DMS53 treated with DMSO at 0.1 percent for 48 hours (cell line): Measurements from ENCODE around the gene RFTN1.

Experiments
- DNase-seq: peaks from one replicate; lab custom pipeline; 2025; ENCODE audit not compliant: unreplicated experiment; lab: John Stamatoyannopoulos, UW

RFTN1 gene

DNA sequence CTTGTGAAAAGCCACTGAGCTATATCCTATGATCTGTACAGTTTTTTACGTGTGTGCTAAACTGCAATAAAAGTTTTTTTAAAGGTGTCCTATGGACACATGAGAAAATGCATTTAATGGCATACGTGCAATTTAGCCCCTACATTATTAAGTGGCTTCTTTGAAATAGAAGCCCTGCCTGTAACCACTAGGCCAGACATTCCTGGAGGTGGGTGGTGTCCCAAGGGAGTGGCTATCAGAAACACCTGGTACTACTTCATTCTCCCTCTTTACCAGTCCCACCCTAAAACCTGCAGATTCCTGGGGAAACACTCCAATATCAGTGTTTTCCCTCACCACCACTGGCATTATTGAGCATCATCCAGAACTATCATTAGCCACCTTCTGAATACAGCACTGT, 148.5 kb downstream of the RFTN1 start:
- DNase-seq: no peak

DNA sequence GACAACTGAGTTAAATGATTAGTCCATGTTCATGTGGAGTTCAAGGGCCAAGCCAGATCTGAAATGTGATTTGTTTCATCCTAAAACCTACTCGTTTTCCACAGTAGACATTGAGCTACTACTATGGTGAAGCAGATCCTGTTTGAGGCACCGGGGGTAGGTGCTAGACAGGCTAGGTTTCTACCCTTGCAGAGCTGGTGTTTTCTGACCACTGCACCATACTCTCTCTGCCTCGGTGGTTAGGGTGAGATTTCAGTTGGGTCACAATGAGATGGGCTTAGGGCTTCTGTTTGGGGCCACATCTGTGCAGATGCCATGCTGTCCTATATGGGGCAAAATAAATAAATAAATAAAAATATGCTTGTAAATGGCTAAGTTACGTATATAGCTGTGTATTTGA, 149.2 kb downstream of the RFTN1 start:
- no peak for DNase-seq

DNA sequence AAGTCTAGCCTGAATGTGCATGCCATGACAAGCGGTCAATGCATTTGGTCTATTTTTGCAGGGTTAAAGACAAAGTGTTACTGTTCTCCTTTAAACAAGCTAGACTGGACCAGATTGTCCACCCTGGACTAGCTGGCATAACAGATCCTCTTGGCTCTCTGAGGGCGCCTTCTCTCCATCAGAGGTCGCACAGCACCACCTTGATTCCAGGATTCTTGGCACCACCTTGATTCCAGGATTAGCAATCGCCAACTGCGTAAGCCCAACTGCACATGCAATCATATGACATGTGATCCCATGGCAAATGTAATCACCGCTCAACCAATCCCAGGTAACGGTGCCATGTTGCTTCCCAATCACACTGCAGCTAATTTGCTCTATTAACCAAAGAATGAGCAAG, 149.9 kb downstream of the RFTN1 start:
- DNase-seq: no peak

DNA sequence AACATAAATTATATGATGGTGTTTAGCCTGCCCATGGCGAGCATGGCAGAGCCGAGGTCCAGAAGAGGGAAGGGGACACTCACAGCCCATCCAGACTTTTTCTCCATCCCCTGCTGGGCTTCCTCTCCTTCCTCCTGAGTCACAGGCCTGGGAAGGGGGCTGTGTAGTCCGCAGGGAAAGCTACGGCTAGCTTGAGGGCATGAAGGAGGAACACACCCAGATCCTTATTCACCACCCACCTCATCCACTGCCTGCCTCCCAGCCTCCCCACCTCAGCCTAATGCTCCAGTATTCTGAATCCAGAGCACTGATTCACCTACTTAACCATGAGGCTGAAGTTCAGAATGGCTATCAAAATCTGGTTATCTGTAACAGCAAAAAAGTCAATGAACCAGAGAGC, 150.7 kb downstream of the RFTN1 start:
- DNase-seq: no peak

DNA sequence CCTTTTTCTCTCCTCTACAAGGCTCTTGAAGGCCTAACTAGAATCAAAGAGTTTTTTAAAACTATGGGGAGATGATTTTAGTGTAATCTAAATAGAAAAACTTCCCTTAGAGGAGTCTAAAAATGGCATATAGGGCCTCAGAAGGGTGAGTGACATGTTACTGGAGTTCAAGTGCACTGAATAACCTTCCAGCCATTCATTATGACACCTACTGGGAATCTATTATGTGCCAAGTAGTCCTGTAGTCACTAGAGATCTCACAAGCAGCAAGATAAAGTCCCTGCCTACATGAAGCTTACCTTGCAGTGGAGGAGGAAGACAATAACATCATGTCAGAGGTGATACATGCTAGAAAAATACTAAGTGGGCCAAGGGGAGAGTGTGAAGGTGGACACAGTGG, 152.4 kb downstream of the RFTN1 start:
- DNase-seq: no peak

DNA sequence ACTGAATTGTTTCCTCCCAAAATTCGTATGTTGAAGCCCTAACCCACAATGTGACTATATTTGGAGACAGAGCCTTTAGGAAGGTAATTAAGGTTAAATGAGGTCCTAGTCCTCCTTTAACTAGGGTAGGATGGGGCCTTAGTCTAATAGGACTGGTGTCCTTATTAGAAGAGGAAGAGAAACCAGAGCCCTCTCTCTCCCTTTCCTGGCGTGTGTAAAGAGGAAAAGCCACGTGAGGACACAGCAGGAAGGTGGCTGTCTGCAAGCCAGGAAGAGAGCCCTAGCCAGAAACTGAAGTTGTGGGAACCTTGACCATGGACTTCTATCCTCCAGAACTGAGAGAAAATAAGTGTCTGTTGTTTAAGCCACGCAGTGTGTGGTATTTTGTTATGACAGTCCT, 154.2 kb downstream of the RFTN1 start:
- DNase-seq: no peak

DNA sequence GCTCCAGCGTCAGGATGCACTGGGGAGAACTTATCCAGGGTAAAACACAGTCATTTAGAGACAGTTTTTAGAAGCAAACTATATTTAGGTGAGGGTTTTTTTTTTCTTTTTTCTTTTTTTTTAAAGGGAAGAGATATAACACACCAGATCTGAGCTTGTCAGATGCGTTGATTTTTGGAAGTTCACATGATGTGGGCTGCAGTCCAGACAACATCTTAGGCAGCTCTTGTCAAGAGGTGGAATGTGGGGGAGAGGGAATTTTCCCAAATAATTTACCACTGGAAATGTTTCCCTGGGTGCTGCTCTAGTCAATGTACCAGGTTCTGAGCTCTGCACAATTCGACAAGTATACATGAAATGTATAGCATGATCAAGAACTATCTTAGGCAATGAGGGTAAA, 155.2 kb downstream of the RFTN1 start:
- no peak for DNase-seq

DNA sequence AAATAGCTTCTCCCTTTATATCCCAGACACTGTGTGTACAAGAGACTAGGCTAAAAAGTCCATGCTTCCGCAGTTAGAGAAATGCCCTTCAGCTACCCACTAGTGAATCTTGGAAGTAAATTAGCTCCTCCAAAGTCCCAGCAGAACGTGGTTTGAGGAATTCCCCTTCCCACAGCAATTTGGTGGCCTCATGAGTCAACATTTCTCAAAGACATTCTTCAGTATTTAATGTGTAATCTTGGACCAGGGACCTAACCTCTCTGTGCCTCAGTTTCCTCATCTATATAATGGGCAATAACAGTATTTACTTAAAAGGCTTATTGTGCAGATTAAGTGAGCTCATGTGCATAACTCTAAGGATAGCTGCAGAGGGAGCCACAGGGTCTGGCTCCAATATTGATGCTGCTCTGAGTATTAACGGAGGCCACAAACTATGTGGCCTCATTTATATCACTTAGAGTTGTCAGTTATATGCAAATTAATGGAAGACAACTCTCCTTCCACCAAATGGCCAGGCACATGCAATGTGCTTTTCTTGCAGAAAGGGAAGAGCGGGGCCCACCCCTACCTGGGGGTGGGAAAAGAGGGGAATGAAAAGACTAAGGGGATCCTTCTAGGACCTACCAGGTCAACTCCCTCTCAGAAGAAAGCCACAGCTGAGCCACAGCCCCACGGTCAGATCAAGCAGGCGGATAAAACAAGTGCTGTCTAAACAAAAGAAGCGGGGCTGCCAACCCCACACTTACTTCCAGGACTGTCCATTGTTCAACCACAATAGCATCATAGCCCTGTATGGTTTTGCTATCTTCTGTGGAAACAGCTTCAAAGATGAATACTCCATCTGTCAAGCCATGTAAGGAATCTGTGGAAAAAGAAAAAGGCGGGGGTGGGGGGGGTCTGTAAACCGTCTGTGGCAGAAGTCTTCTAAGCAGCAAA, 156.0 kb downstream of the RFTN1 start:
- DNase-seq: no peak

DNA sequence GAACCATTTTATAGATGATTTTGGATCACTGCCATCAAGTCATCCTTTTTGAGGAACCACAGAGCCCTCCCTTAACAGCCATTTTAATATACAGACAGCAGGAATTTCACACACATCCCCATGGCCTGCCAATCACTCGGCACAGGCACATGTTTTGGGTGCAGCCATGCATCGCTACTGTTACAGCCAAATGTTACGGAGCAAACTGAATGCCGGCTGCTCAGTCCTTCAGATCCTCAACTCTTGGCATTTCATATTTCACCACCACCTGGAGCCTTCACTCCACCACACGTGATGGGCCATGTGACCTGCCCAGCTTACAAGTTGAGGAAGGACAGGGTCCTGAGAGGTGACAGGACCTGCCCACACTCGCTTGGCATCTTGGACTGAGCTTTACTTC, 157.7 kb downstream of the RFTN1 start:
- no peak for DNase-seq

DNA sequence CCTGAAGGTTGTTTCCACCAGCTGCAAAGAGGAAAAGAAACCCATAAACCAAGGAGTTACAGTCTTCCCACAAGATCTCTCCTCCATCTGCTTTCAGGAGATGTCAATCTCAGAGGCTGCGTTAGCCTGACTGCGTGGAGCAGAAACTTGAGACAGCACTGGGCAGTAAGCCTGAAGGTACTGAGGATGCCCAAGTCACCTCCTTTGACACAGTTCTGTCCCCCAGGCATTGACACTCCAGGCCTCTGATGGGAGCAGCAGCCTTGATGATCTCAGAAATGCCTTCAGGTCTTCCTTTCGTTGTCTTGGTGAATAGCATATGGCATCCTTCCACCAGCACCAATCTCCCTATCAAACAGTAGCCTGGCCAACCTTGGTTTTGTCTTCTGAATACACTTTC, 159.2 kb downstream of the RFTN1 start:
- no peak for DNase-seq

DNA sequence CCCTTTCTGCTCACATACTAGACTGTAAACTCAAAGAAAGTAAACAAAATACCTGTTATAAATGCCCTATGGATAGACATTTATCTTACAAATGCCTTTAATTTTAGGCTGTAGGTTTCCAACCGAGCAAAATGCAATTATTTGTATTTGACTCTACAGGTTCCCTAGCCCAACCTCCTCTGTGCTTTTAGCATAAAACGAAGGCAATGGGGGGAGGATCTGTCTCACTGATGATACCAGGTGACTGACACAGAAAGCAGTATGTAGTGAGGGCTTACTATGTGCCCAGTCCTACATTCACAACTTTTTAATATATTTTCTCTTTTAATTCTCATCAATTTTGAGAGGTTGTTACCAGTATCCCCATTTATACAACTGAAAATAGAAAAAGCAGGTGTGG, 161.1 kb downstream of the RFTN1 start:
- DNase-seq: no peak

DNA sequence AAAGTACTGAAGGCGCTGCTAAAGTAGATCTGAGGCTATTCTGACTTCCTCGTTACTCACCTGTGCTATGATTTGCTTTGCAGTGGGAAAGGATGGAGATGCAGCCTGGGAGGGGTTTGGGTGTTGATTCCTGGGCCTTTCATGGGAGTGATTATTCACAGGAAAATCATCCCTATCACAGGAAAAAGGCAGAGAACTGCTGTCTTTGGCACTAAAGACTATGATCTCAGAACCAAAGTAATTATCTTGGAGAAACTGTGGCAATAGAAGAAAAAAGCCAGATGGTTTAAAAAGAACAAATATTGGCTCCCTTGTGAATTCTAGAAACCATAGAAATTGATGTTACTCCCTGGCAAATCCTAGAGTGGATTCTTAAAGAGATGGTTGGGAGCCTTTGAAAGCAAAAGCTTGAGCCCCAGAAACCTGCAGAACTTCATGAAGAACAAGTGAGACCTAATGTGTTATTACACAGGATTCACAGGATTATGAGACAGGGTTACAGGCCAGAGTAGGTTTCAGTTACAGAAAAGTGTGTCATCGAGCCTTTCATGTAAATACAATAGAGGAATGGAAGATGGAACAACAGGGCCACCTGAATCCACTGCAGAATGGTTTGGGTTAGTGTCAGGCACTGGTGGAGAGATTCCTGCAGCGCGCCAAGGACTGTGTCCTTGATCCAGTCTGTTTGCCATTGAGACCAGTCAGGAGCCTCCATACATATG, 162.7 kb downstream of the RFTN1 start:
- no peak for DNase-seq

DNA sequence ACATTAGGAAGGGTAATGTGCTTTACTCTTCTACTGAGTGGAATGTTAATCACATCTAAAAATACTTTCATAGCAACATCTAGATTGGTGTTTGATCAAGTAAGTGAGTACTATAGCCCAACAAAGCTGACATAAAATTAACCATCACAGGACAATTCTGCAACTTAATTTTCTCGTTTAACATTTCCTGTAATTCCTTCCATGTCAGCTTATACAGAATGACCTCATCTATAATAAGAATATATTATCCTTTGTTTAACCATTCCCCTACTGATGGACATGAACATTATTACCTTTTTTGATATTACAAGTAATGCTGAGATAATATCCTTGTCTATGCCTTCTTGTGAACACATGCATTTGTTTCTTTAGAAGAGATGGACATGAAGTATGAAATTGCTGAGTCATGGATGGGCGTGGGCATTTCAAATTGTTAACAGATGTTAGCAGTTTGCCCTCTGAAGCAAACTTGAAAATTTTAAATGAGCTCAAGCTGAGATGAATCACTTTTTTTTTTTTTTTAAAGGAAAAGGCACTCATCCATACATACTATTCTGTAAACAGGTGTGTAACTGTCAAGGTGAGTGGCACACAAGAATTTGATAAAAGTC, 163.4 kb downstream of the RFTN1 start:
- no peak for DNase-seq

DNA sequence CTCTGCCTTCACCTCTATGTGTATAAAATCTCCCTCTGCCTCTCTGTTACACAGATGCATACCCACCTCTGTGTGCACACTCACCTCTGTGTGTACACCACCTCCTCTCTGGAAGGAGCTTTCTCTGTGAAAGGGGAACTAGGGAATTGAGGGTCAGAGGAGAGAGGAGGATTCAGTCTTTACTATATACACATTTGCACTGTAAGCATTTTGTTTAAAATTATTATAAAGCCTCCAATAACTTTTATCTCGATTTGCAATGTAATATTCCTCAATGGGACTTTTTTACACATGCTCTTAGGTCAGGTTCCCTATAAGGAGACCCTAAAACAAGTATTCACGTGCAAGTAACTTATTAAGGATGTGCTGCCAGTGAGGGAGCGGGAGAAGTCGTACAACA, 166.0 kb downstream of the RFTN1 start:
- DNase-seq: no peak

DNA sequence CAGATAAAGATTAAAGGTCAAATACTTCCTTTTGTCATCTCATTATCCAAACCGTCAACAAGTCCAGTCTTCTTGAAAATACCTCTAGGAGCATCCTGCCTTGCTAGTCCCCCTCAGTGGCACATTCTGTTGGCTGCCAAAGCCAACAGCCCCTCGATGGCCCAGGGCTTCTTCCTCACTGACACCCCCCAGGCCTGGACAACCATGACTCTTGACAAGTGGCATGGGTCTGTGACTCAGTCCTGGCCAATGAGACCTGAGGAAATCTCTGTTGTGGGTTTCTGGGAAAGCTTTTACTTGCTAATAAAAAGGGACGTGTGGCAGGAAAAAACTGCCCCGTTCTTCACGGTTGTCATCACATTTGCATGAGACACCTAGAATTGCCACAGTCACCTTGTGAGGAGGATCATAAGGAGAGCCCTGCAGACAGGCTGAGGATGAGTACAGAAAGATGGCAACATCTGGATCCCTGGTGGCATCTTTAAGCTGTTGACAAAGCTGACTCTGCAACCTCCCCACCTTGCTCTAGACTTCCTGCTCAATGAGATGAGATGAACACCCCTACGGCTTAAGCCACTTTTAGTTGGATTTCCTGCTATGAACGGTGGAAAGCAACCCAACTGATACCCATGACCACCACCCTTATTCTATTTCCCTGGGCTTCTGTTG, 167.0 kb downstream of the RFTN1 start:
- no peak for DNase-seq

DNA sequence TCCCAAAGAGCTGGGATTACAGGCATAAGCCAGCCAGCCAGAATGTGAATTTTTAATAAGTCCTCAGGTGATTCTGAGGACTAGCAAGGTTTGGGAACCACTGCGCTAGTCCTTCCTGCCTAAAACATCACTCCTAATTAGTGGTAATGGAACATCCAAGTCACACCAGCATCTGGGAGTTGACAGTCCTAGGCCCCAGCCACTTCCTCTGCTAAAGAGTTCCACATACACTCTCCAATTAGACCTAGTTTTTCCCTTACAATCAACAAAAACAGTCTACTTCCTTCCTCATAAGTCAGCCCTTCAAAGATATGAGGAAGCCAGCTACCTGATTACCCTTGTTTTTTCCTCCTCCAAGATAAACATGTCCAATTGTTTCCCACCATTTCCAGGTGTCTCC, 170.4 kb downstream of the RFTN1 start:
- no peak for DNase-seq

DNA sequence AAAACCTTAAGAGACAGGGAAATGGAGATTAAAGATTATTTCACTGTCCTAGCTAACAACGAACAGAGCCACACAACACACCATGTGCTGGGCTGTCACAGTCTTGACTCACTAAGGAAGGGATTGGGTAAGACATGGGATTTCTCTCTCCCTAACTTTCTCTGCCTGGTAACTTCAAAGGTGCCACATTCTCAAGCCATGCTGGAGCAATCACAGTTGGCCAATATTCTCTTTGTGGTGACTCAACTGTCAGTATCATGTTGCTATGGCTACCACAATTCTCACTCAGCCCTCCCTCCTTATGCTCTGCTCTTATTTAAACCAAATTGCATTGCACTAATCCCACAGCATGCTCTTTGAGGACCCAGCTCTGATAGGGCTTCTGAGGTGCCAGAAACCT, 174.5 kb downstream of the RFTN1 start:
- no peak for DNase-seq

DNA sequence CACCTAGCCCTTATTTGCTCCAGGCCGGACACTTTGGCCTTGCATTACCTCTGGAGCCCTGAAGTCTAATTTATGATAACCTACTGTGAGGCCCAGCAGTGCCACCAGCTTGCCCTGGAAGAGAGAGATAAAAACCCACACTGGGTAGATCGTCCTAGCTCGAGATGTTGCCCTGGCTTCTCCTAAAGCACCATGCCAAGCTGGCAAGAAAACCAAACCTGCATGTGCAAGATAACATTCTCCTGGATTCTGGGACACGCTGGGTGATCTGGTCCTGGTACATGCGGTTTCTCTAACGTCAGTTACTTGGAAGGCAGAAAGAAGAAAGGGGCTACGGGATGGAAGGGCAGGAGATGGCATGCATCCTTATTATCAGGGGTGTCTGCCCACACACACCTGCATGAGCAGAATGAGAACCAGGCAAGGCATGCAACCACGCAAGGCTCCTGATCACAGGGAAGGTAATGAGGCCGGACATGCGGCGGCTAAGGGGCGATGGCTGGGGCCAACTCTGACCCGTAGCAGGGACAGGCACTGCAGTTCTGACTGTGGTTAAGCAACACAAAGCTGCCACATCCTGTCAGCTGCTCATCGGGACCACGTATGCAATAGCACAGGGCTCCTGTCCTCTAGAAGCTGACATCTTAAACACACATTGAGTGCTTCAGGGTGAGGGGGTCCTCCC, 175.5 kb downstream of the RFTN1 start:
- no peak for DNase-seq

DNA sequence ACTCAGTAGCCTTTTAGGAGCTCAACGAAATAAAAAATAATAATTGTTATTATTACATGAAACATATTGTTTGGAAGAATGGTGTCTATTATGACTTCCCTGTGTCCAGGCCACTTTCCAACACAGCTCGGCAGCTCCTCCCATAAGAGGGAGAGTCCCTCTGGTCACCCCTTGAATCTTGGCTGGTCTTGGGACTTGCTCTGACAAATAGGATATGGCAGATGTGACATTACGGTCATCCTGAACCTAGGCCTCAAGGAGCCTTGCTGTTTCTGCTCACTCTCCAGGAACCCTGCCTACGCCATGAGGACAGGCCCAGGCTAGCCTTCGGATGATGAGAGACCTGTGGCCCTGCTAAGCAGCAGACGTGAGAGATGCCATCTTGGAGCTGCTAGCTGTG, 176.7 kb downstream of the RFTN1 start:
- DNase-seq: no peak

DNA sequence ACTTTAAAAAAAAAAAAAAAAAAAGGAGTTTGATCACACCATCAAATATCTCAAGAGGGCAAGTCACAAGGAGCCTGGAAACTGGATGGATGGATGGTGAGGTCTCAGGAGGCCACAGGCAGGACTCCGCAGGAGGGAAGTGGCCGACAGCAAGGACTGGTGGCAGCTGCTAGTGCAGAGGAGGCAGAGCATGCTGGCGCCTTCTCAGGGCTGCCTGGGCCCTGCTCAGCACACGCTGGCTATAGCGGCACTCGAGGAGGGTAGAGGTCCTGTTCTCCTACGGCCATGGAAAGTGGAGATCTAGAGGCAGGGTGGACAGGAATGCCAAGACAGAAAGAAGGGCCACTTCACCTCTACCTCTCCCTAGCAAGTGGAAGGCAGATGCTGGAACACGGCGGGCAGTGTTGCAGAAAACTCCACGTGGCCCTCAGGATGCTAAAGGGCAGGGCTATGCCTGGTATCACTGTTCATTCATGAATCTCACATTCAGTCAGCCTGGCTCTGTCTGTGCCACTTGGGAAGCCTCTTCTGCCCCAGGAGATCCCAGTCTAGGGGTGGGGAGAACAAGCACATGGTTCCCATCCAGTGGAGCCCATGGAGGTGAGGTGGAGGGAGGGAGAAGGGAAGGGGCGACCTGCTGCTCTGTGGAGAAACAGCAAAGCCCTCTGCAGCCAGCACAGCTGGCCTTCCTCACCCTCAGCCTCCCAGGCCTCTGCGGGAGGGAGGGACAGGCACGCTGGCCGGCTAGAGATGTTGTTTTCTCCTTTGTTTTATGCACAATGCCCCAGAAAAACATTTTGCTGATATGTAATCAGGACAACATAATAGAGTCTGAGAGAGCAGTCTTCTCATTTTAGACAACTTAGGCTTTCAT, 177.5 kb downstream of the RFTN1 start:
- no peak for DNase-seq
